NOMO-1 treated with DMSO at 0.1 percent for 48 hours (cell line): Measurements from ENCODE around the gene JMJD8.

Experiments
- DNase-seq: peaks from one replicate; lab custom pipeline; 2025; ENCODE audit not compliant: unreplicated experiment; lab: John Stamatoyannopoulos, UW

Gene JMJD8

DNA sequence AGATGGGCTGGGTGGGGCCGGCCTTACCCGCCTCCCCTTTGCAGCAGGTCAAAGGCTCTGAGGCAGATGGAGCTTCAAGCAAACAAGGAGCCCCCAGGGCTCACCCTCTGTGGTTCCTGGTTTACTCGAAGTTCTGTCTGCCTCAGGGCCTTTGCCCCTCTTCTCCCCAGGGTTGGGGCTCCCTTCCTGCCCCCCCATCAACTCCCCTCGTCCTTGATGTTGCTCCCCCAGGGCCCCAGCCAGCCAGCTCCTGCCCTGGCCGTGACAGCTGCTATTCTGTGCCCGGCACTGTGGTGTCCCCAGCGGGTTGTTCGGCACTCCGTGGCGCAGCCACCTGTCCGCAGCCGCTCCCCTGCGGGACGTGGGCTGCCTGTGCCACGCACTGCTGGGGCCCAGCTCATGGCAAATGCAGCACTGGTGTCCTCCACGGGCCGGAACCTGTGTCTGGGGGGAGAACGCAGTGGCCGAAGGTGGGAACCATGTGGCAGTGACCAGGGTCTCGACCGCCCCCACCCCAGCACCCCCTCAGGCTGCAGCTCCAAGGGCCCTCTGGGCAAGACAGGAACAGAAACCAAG lies 26.5 kb upstream of the JMJD8 start:
- DNase-seq, result no peak

DNA sequence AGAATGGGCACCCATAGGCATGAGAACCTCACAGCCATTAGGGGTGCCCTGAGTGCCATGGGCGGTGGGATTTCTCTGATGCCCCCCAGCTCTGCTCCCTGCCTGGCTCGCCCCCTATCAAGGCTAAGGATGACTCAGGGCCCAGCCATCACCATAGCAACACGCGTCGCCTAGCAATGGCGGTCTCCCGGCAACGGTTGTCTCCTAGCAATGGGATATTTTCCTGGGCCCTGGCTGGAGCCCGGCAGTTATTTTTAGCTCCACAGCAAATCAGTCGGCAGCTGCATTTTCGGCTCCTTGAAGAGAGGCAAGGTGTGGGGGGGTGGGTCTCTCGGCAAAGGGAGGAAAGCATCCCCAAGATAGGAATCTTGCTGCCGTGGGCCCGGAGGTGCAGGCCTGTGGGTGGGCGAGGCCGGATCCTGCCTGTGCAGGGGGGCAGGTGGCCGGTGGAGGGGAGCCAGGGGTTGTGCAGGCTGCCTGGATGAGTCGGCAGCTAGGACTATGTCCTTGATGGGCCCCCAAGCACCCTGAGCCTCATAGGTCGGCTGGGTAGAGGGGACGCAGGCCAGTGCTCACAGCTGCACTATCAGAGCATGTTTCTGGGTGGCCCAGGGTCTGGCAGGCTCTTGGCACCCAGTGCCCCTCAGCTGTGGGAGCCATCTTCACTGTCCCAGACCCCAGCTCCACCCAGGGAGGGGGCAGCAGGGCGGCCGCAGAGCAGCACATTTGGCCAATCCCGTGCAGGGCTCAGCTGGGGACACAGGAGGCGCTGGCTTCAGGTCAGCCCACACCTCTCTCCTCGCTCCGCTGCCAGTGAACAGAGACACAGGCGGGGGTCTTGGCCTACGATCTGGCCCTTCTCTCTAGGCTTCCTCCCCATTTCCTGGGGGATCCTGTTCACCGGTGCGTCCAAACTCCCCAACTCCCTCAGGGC lies 25.7 kb upstream of the JMJD8 start:
- no peak for DNase-seq

DNA sequence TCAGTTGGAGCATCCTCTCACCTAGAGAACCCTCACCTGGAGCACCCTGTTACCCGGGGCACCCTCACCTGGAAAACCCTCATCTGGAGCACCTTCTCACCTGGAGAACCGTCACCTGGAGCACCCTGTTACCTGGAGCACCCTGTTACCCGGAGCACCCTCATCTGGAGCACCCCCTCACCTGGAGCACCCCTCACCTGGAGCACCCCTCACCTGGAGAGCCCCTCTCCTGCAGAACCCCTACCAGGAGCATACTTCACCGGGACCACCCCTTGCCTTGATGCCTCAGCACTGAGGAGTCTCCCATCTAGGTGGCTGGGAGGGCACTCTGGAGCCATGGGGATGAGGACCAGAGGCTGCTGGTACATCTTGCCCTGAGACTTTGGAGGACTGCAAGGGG lies 24.8 kb upstream of the JMJD8 start:
- no peak for DNase-seq

DNA sequence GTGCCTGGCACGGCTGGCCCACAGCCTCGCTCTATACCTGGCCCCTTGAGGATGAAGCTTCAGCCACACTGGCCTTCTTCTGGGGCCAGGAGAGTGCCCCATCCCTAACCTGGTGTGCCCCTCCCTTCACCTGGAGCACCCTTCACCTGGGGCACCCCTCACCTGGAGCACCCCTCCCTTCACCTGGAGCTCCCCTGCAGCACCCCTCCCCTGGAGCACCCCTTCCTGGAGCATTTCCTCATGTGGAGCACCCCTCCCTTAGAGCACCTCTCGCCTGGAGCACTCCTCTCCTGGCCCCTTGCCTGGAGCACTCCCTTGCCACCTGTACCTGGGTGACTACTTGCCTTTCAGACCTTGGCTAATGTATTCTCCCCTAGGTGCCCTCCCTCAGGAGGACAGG lies 23.9 kb upstream of the JMJD8 start:
- no peak for DNase-seq

DNA sequence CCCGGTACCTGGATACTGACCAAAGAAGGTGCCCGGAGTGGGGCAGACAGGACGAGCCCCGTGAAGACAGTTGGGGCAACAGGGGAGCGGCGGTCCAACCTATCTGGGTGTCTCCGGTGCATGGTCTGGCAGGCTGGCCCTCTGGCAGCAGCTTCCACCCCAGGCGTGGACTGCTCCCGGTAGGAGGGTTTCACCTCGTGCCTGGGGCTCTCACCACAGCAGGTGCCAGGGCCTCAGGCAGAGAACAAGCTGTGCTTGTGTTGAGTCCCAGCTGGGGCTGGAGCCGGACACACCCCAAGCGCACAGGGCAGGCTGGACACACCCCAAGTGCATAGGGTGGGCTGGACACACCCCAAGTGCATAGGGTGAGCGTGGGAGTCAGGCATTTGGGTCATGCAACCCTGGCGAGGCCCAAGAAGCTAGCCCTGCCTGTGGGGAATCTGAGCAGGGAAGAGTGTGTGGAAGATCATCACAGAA lies 23.0 kb upstream of the JMJD8 start:
- no peak for DNase-seq

DNA sequence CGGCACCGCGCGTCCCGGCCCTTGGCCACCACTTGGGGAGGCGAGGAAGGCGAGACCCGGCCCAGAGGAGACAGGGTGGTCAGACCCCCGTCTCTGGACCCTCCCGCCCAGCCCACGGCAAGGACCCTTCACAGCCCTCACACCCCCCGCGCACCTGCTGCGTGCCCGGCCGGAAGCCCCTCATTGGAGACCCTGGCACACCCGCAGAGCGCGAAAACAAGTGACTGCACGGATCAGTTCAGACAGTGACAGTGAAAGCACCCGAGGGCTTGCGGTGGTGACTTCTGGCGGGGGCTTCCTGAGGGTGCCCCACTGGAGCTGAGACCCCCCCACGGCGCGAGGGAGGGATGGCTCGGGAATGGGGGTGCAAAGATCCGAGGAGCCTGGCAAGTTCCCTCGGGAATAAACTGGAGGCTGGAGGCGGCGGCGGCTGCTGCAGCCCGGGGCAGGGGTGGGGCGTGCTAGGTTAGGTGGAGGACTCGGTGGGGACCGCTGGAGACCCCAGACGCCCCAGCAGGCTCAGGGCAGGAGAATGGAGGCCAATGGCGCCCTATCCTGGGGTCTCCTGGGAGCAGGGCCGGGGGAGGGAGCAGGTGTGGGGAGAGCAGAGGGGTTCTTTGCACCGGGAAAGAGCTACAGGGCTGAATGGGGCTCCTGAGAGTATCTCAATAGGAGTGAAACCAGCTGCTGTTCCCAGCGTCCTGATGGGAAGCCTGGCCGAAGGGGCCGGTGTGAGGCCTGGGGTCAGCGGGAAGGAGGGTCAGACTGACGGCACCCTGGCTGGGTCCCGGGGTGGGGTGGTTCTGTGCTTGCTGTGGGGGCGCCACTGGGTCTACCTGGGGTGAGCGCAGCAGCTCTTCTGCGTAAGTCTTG lies 22.3 kb upstream of the JMJD8 start:
- DNase-seq, result no peak

DNA sequence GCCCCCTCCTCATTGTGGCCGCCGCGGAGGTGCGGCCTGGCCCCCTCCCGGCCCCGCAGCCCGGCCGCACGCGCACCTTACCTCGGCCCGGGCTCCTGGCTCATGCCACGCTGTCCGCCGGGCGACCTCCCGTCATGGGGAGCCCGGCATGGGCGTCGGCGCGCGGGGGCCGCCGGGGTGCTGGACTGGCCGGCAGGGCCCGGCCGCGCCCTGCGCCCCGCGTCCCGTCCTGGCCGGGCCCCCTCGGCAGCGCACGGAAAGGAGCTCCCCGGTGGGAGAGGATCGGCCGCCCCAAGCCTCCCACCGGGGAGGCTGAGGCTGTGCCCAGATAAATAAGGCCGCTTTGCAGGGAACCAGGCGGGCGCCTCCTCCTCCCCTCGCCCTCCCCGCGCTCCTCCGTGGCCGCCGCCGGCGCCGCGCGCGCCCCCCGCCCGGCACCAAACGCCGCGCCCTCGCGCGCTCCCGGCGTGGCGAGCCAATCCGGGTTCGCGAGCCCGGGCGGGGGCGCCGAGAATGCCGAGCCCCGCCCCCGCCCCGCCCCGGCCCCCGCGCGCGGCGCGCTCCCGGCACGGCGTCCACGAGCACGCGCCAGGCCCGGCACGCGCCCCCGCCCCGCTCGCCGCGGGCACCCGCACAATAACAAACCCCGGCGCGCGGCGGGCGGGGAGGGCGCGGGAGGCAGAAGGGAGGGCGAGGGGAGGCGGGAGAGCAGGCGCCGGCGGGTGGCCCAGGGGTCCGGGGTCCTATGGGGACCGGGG lies 21.5 kb upstream of the JMJD8 start, which contains the start of gene FBXL16:
TSS of gene FBXL16 (minus strand) at position 371 of the 758 bp plus-strand sequence. CDS start 8,396 bp downstream, outside the sequence.
- DNase-seq, result no peak

DNA sequence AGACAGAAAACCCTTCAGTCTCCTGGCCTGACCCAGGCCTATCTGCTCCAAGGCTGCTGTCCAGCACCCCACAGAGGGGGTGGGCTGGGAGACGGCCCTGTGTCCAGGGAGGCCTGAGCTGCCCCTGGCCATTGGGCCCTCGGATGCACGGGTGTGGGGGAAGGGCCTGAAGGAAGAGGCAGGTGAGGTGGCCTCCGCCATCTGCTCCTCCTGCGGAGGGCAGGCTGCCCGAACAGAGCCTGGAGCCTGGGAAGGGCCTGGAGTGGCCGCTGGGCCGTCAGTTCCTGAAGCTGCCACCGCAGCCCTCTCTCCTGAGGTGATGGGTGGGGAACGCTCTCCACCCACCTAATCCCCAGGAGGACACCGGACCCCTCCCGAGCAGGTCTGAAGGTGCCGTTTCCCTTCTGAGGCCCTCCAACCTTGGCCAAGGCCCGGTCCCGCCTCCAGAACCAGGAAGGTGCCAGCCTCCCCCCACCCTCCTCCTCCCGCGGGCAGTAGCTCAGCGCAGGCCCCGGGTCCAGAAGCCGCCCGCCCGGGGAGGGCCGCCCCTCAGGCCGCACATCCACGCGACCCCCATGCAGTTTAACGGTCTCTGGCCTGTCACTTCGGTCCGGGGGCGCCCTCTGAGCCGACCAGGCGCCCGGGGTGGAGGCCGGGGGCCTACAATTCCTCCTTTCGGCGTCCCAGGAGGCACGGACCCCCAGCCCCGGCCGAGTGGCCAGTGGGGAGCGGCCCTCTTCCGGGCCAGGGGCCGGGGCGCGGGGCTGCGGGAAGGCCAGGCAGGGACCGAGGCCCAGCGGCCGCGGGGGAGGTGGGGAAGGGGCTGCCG lies 20.6 kb upstream of the JMJD8 start:
- DNase-seq, result no peak

DNA sequence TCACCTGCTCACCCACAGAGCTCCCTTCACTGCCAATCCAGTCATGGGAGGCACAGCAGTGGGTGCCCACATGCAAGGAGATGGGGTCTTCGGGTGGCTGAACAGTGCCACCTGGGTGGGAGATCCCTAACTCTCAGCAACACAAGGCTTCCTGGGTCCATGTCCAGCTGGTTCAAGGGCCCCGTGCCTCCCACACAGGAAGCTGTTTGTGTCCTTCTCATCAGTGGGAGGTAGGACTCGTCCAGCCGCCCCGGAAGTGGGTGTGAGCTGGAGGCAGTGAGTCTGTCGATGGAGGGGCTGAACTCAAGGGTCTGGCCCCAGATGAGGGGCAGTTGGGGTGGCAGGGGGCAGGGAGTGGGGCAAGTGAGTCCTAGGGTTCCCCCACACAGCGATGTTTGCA lies 19.9 kb upstream of the JMJD8 start:
- no peak for DNase-seq

DNA sequence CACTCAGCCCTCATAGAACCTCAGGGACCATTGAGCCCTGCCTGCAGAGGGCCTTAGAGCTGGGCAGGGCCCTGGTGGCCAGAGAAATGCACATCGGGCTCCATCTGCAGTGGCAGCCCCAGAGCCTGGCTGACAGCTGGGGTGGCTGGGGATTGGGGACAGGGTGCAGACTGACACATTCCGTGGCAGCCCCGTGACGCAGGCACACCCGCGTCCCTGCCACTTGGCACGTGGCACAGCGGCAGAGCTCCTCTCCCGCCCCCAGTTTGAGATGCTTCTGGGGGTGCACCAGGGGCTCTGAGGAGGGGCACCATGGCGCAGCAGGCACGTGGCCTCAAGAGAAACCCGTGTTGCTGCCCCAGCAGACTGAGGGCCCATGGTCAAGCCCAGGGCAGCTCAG lies 19.3 kb upstream of the JMJD8 start:
- no peak for DNase-seq

DNA sequence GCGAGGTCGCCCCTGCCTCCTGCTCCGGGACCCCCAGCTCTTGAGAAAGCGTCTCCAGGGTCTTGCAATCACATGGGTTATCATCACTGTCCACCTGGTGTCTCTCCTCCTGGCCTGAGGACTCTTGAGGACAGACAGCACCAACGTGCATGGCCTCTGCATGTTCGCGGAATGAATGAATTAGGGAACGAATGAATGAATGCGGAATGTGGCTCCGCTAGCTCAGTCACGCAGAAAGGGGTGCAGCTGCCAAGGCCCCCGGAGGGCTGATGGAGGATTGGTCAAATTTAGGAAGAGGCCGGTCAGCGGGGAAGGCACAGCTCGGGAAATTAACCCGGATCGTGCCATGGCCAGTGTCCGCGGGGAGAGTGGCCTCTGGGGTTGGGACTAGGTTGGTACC lies 18.2 kb upstream of the JMJD8 start:
- DNase-seq, result no peak

DNA sequence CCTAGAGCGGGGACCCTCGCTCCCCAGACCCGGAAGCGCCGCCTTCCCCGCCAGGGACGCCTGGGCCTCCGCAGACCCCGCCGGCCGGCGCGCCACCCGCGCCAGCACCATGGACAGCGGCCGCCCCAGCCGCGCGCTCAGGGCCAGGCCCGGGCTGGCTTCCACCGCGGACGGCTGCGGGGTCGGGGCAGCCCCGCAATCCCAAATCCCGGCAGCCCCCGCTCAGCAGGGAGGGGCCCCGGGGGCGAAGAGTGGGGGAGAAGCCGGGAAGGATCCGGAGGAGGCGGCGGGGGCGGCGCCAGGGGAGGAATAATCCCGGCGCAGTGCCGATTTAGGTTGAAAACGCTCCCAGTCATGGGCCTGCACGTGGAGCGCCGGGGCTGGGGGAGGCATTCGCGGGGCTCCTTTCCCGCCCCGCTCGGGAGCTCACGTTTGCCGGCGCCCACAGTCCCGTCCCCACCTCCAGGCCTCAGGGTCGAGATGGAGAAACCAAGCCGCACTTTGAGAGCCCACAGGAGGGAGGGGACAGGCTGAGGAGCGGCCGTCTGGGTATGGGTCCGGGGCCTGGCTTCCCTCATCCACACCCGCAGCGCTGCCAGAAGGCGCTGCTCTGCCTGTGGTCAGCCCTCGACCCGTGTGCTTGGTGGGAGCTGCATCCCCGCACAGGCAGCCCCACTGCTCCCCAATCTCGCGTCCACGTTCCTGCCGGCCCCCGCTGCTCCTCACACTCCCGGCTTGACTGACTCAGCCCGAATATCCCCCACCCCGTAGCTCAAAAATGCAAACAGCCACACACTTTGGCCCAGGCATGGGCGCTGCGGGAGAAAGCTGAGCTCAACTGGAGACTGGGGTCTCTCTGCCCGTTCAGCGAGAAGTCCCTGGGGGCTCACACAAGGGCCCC lies 16.8 kb upstream of the JMJD8 start:
- no peak for DNase-seq

DNA sequence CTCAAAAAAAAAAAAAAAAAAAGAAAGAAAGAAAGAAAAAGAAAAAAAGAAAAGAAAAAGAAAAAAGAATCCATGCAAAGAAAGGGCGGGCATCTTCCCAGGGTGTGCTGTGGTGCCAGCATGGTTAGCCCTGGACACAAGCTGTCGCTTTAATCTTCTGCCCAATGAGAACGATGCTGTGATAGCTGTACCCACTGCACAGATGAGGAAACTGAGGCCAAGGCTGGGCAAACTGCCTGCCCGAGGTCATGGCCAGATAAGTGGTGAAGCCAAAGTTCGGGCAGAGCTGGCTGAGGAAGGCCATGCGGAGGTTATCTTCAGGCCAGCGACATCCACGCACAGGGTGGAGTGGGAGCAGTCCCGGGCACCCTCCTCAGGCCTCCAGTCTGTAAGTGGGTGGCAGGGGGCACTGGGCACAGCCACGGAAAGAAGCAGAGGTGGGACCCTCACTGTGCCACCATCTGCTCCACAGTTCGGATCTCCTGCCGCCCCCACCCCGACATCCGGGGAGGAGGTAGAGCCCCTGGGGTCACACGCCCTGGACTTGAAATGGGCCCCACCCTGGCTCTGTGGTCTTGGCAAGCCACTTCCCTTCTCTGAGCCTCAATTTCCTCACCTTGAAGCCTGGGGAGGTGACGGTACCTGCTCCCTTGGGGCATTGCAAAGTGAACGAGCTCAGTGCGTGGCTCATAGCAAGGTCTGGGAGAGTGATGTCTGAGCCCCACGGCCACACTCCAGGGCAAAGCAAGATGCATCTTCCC lies 15.0 kb upstream of the JMJD8 start:
- no peak for DNase-seq

DNA sequence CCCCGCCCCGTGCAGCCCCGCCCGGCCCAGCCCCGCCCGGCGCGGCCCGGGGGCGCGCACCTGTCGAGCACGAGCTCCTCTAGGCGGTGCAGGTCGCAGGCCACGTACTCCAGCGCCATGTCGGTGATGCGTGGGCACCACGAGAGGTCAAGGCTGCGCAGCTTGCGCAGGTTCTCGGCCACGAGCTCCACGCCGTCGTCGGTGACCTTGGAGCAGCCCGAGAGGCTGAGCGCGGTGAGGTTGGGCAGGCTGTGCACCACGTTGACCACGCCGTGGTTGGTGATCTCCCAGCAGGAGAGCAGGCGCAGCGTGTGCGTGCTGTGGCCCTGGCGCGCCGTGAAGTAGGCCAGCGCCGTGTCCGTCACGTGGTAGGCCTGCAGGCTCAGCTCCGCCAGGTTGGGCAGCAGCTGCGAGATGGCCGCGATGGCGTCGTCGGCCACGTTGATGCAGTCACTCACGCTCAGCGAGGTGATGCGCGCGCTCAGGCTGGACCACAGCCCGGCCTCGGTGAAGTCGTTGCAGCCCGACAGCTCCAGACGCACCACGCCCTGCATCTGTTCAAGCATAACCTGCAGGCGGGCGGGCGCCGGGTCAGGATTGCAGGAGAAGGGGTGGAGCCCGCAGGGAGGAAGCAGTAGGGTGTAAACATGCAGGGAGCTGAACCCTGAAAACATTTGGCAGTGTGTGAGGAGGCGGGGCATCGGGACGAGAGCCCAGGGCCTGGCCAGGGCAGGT lies 11.4 kb upstream of the JMJD8 start:
- peak; percentile 44 for DNase-seq

DNA sequence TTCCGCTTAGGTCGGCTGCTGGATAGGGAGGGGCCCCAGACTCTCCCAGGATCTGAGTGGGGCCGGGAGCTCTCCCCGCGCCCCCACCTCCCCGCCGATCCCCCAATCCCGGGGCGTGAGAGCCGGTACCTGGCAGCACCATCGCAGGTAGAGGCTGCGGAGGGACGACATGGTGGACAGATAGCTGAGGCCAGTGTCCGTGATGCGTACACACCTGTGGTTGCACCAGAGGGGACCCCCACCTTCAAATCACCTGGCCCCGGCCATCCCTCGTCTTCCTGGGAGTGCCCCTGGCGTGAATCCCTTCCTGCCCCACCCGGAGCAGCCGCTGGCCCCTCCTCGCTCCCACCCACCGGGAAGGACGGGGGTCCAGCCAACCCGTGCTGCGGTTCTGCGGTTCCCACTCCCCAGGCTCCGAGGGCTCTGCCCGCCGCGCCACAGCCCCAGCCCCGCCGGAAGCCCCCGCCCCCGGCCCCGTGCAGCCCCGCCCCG lies 10.8 kb upstream of the JMJD8 start:
- DNase-seq, result no peak

DNA sequence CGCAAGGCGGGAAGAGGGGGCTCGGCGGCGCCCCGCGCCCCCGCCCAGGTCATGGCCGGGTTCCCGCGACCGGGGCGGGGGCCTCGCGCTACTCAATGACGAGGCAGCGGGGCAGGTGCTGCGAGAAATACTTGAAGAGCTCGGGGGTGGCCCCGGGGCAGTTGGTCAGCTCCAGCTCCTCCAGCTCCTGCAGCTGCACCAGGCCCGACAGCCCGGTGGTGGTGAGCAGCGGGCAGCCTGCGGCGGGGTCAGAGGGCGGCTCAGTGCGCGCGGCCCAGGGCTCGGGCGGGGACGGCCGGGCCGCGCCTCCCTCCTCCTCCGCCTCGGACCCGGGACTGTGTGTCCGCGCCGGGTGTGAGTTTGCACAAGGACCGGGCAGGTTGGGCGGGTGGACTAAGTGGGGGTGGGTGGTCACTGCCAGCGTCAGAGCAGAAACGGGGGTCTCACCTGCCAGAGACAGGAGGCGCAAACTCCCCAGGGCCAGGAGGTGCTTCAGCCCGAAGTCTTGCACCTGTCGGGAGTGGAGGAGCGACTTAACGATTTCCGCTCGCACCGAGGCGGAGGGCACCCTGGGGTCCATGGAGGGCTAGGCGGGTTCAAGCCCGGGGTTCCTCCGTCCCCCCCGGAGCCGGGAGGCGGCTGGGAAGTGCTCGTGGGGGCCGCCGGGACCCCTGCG lies 10.2 kb upstream of the JMJD8 start:
- DNase-seq, result no peak

DNA sequence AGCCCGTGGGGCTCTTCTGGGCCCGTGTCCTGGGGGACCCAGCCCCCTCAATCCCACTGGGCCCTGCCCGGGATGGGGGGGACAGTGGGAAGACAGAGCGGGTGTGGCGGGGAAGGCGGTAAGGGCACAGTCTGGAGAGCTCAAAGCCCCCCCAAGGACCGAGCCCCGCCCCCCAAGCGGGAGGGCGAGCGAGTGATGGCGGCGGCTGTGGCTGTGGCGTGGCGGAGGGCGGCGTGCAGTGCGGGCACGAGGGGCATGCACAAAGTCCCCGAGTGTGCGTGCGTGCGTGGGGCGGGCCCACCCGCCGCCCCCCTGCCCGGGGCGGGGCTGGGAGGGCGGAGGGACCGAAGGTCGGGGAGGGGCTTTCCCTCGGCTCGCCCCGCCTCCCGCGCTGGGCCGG lies 9.6 kb upstream of the JMJD8 start:
- no peak for DNase-seq
